Vagina (tissue), 2 donors: ENCODE measurements around the gene PPFIA2.

Experiments
- CTCF ChIP-seq, 3 experiments: fragments of 450-650 bp in 2 of 3; fragments of 200-600 bp in 1 of 3; sonication (generic) in 1 of 3; IDR thresholded peaks; one replicate each; pipeline ENCODE4 v1.5.1; 2017 to 2019; ENCODE audit warnings: antibody characterized with exemption in 3 of 3, mild to moderate bottlenecking in 2 of 3, moderate library complexity in 2 of 3
- POLR2A ChIP-seq, 2 donors: fragments of 450-650 bp; IDR thresholded peaks; one replicate each; pipeline ENCODE4 v1.6.1; 2017; ENCODE audit warnings: antibody characterized with exemption in 2 of 2, mild to moderate bottlenecking in 2 of 2, moderate library complexity in 2 of 2
- POLR2AphosphoS5 ChIP-seq, 2 donors: sonication (generic); formaldehyde crosslinking; IDR thresholded peaks; one replicate each; pipeline ENCODE4 v1.9.0; 2017; ENCODE audit warnings: antibody characterized with exemption in 2 of 2, mild to moderate bottlenecking in 2 of 2, low read depth in 1 of 2; ENCODE audit not compliant: insufficient read depth in 1 of 2

GRCh38 chr12:81639196-81639595 is 120.0 kb downstream of the PPFIA2 start:
- no peak for TF ChIP-seq CTCF (IDR thresholded peaks at IDR 0.05)
- TF ChIP-seq POLR2A (IDR thresholded peaks at IDR 0.05) = no peak
- no peak for TF ChIP-seq POLR2AphosphoS5 (IDR thresholded peaks at IDR 0.05; ENCODE audit: insufficient read depth in 1 of 2, low read depth in 1 of 2)
